Neural progenitor cell (in vitro differentiated cells): Measurements from ENCODE around the gene TLNRD1. TPM values are rescaled to one million over a fixed set of nuclear protein-coding genes. Genes with fewer than 3 reads are reported as not detected.

Source experiments
- DNase-seq: peaks from one replicate; pipeline ENCODE4 v3.0.0-alpha.2; 2016; ENCODE audit warnings: low spot score
- H2AFZ ChIP-seq: fragments of 200-600 bp; sonication (generic); replicated peaks from 2 replicates; pipeline ENCODE4 v1.6.1; 2016; ENCODE audit warnings: antibody characterized with exemption
- H3F3A ChIP-seq: fragments of 200-600 bp; sonication (generic); 2 replicates; pipeline ENCODE4 v1.6.1; 2016; ENCODE audit warnings: antibody characterized with exemption, low read depth
- H3K27ac ChIP-seq: fragments of 200-600 bp; sonication (generic); 2 replicates; pipeline ENCODE4 v1.5.1; 2016; ENCODE audit warnings: mild to moderate bottlenecking
- H3K27me3 ChIP-seq: fragments of 200-600 bp; sonication (generic); 2 replicates; pipeline ENCODE4 v1.6.1; 2016; ENCODE audit warnings: mild to moderate bottlenecking, moderate library complexity
- H3K36me3 ChIP-seq: fragments of 200-600 bp; sonication (generic); 2 replicates; pipeline ENCODE4 v1.5.1; 2016
- H3K4me1 ChIP-seq: fragments of 200-600 bp; sonication (generic); 2 replicates; pipeline ENCODE4 v1.6.1; 2016; ENCODE audit warnings: mixed run types
- H3K4me2 ChIP-seq: fragments of 200-600 bp; sonication (generic); 2 replicates; pipeline ENCODE4 v1.6.1; 2016
- H3K4me3 ChIP-seq: fragments of 200-600 bp; sonication (generic); 2 replicates; pipeline ENCODE4 v1.5.1; 2016
- H3K79me2 ChIP-seq: fragments of 200-600 bp; sonication (generic); 2 replicates; pipeline ENCODE4 v1.6.1; 2016; ENCODE audit warnings: low read depth
- H3K9ac ChIP-seq: fragments of 200-600 bp; sonication (generic); 2 replicates; pipeline ENCODE4 v1.6.1; 2016
- H3K9me3 ChIP-seq: fragments of 200-600 bp; sonication (generic); 2 replicates; pipeline ENCODE4 v1.5.1; 2016; ENCODE audit warnings: low read depth
- H4K20me1 ChIP-seq: fragments of 200-600 bp; sonication (generic); 2 replicates; pipeline ENCODE4 v1.6.1; 2016; ENCODE audit warnings: low read depth
- H3K27ac Mint-ChIP-seq: 3 replicates; pipeline ENCODE4 v1.8.0; 2021; ENCODE audit warnings: mixed read lengths
- H3K27me3 Mint-ChIP-seq: 2 replicates; pipeline ENCODE4 v1.8.0; 2022; ENCODE audit warnings: low read depth, mild to moderate bottlenecking, inconsistent platforms, moderate library complexity, mixed read lengths; ENCODE audit not compliant: insufficient read depth
- H3K36me3 Mint-ChIP-seq: 3 replicates; pipeline ENCODE4 v1.8.0; 2021; ENCODE audit warnings: mixed read lengths
- H3K4me1 Mint-ChIP-seq: 3 replicates; pipeline ENCODE4 v1.8.0; 2021; ENCODE audit warnings: mixed read lengths
- H3K4me3 Mint-ChIP-seq: 3 replicates; pipeline ENCODE4 v1.8.0; 2021; ENCODE audit warnings: mild to moderate bottlenecking, moderate library complexity, mixed read lengths
- H3K9me3 Mint-ChIP-seq: 3 replicates; pipeline ENCODE4 v1.8.0; 2020; ENCODE audit warnings: mixed read lengths
- EZH2 ChIP-seq: fragments of 200-600 bp; sonication (generic); IDR thresholded peaks from 2 replicates; pipeline ENCODE4 v1.6.1; 2017; ENCODE audit warnings: antibody characterized with exemption, mild to moderate bottlenecking, moderate library complexity
- EZH2phosphoT487 ChIP-seq: fragments of 200-600 bp; sonication (generic); IDR thresholded peaks from 2 replicates; pipeline ENCODE4 v1.6.1; 2017; ENCODE audit warnings: antibody characterized with exemption
- total RNA-seq: library from RNA; depleted of rRNA; stranded (reverse); fragments of >200 nt; gene quantifications from 2 replicates; pipeline ENCODE4 v1.2.3, GENCODE V29; 2015; ENCODE audit warnings: low replicate concordance
- TF ChIP-seq, protein P1 (sequence below): fragments of 200-600 bp; sonication (generic); IDR thresholded peaks from 2 replicates; pipeline ENCODE4 v1.5.1; 2017; ENCODE audit warnings: antibody characterized with exemption, mild to moderate bottlenecking

TLNRD1 gene
- total RNA-seq, 1 donor from 2014 or later: 7.3 TPM

DNA sequence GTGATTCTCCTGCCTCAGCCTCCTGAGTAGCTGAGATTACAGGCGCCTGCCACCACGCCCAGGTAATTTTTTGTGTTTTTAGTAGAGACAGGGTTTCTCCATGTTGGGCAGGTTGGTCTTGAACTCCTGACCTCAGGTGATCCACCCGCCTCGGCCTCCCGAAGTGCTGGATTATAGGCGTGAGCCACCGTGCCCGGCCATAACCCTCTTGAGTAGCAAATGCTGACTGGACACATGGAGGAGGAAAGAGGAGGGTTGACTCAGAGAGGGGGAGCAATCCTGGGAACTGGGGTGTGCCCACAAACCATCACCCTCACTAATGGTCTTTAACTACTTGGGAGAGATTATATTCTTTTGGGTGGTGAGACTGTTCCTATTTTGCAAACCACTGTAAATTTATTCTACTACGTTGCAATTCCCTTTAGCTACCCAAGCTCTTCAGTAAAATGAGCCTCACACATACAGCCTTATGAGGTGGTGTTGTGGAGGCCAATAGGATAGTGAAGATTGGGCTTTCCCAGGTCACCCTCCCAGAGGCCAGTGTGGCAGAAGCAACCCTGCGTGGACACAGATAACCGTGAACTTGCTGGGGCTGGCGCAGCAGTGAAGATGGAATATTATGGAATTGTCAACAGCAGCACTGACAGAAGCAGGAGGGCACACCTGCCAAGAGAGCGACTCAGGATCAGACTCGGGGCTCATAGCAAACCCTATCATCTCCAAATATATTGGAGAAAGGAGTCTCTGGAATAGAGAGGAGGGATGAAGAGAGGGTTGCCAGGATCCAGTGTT, 37.4 kb downstream of the TLNRD1 start:
- Mint-ChIP-seq H3K4me1 (no peaks in the 10 kb centered on the region), H3K36me3 (no peaks in the 10 kb centered on the region), H3K4me3 (no peak overlapping the region), H3K27me3 (peaks cover 3% of the 10 kb centered on the region), H3K9me3 (no peaks in the 10 kb centered on the region), H3K27ac (no peak overlapping the region)
- Histone ChIP-seq H3K79me2 (no peaks in the 10 kb centered on the region), H3K36me3 (no peaks in the 10 kb centered on the region), H3K27me3 (no peaks in the 10 kb centered on the region), H3K27ac (no peak overlapping the region), H3K4me2 (no peak overlapping the region), H3K4me1 (no peaks in the 10 kb centered on the region), H3F3A (no peaks in the 10 kb centered on the region), H3K9ac (no peak overlapping the region), H3K4me3 (no peak overlapping the region), H3K9me3 (no peaks in the 10 kb centered on the region), H4K20me1 (no peaks in the 10 kb centered on the region), H2AFZ (no peak overlapping the region)
- TF ChIP-seq, protein P1, sequence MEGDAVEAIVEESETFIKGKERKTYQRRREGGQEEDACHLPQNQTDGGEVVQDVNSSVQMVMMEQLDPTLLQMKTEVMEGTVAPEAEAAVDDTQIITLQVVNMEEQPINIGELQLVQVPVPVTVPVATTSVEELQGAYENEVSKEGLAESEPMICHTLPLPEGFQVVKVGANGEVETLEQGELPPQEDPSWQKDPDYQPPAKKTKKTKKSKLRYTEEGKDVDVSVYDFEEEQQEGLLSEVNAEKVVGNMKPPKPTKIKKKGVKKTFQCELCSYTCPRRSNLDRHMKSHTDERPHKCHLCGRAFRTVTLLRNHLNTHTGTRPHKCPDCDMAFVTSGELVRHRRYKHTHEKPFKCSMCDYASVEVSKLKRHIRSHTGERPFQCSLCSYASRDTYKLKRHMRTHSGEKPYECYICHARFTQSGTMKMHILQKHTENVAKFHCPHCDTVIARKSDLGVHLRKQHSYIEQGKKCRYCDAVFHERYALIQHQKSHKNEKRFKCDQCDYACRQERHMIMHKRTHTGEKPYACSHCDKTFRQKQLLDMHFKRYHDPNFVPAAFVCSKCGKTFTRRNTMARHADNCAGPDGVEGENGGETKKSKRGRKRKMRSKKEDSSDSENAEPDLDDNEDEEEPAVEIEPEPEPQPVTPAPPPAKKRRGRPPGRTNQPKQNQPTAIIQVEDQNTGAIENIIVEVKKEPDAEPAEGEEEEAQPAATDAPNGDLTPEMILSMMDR: no peak
- no peak for TF ChIP-seq EZH2
- TF ChIP-seq EZH2phosphoT487: no peak
- DNase-seq: no peak

DNA sequence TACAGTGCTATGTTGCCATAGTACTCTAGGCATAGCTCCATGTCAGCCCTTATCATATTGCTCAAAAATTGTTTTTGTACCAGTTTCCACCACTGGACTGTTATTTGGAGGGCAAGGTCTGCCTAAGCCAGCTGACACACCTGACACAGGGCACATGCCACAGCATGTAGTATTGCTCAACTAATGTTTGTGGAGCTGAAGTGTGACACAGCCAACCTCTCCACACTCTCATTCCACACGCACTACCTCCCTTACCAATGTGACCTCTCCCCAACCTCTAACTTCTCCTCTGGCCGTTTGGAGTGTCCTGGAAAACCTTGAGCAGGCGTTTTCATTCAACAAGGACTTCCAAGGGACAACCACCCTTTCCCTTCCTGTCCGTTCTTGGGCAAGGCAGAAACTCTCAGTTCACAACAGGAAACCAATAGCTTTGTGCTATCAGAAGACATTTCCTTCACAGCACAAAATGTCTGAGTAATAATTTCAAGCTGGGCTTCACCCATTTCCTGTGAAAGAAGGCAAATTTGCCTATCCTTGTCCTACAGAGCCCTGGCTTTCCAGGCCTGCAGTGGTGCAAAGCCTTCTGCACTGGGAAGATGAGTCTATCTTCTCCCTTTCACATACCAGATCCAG, 38.4 kb downstream of the TLNRD1 start:
- H3K9me3 Mint-ChIP-seq: no peaks in the 10 kb centered on the region
- no peaks in the 10 kb centered on the region for H3K27me3 ChIP-seq
- H3K4me3 ChIP-seq: no peak overlapping the region
- H3K4me1 Mint-ChIP-seq: no peaks in the 10 kb centered on the region
- H3K4me1 ChIP-seq: no peaks in the 10 kb centered on the region
- no peaks in the 10 kb centered on the region for H3K79me2 ChIP-seq
- H3K36me3 ChIP-seq: no peaks in the 10 kb centered on the region
- no peak overlapping the region for H3K27ac Mint-ChIP-seq
- TF ChIP-seq, protein P1: no peak
- TF ChIP-seq EZH2 (no peak), EZH2phosphoT487 (no peak)
- H3K9me3 ChIP-seq: no peaks in the 10 kb centered on the region
- no peak overlapping the region for H3K4me3 Mint-ChIP-seq
- no peaks in the 10 kb centered on the region for H4K20me1 ChIP-seq
- H3F3A ChIP-seq: no peaks in the 10 kb centered on the region
- no peaks in the 10 kb centered on the region for H3K36me3 Mint-ChIP-seq
- no peak overlapping the region for H2AFZ ChIP-seq
- no peak for DNase-seq
- no peak overlapping the region for H3K9ac ChIP-seq
- H3K27ac ChIP-seq: no peak overlapping the region
- H3K4me2 ChIP-seq: no peak overlapping the region
- peaks cover 3% of the 10 kb centered on the region for H3K27me3 Mint-ChIP-seq

DNA sequence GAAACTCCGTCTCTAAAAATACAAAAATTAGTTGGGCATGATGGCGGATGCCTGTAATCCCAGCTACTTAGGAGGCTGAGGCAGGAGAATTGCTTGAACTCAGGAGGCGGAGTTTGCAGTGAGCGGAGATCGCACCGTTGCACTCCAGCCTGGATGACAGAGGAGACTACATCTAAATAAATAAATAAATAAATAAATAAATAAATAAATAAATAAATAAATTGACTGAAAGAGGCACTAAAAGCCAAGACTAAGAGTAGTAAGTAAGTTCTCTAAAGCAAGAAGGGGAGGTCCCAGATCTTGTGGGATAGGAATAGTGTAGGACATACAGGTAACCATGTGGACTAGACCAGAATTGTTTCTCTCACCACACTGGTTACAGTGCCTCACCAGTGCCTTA, 40.0 kb downstream of the TLNRD1 start:
- Mint-ChIP-seq H3K4me3 (no peak overlapping the region), H3K27ac (no peak overlapping the region), H3K36me3 (no peaks in the 10 kb centered on the region), H3K4me1 (no peaks in the 10 kb centered on the region), H3K27me3 (peaks cover 3% of the 10 kb centered on the region), H3K9me3 (no peaks in the 10 kb centered on the region)
- H3K27ac ChIP-seq: no peak overlapping the region
- TF ChIP-seq EZH2phosphoT487 (no peak), EZH2 (no peak)
- TF ChIP-seq, protein P1: no peak
- no peaks in the 10 kb centered on the region for H3F3A ChIP-seq
- H3K36me3 ChIP-seq: no peaks in the 10 kb centered on the region
- H3K9me3 ChIP-seq: no peaks in the 10 kb centered on the region
- no peak overlapping the region for H2AFZ ChIP-seq
- no peaks in the 10 kb centered on the region for H4K20me1 ChIP-seq
- H3K4me3 ChIP-seq: no peak overlapping the region
- no peaks in the 10 kb centered on the region for H3K27me3 ChIP-seq
- no peaks in the 10 kb centered on the region for H3K79me2 ChIP-seq
- H3K4me2 ChIP-seq: no peak overlapping the region
- no peak overlapping the region for H3K9ac ChIP-seq
- H3K4me1 ChIP-seq: no peaks in the 10 kb centered on the region
- DNase-seq: no peak
